ENCODE measurements around the gene MACROD2. TPM values are rescaled to one million over a fixed set of nuclear protein-coding genes. Genes with fewer than 3 reads are reported as not detected.

The MACROD2 gene
- polyA plus RNA-seq, 2 of the 4 experiments (the other 2 are of a cell fraction): 0.96 to 1.3 TPM

- Histone ChIP-seq H3K27ac (peak overlapping the region in 1 of 2 experiments; percentile 59; a peak in 3 of 6 replicates), H3K9me3 (no peaks in the 10 kb centered on the region), H3K4me3 (no peak overlapping the region), H3K4me1 (peaks cover 28% of the 10 kb centered on the region), H3K4me2 (peak overlapping the region; percentile 12; the same call in 1 of the 3 replicates)
- DNase-seq (ENCODE audit: low read depth in 1 of 2, low spot score in 1 of 2) (no peak), FAIRE-seq (no peak), ATAC-seq (no peak; a peak in 1 of 6 replicates)
- CTCF ChIA-PET: no interaction called here
- no peak for TF ChIP-seq HOXB5 (CRISPR knock-in tag; IDR thresholded peaks at IDR 0.05)
- no peak for TF ChIP-seq FOXS1 (CRISPR knock-in tag; IDR thresholded peaks at IDR 0.05)
- TF ChIP-seq HMGXB4 (CRISPR knock-in tag; IDR thresholded peaks at IDR 0.05; ENCODE audit: borderline replicate concordance): no peak
- TF ChIP-seq POLR2A (IDR thresholded peaks at IDR 0.05; ENCODE audit: low read length): no peak
- no peak for TF ChIP-seq CHD2 (IDR thresholded peaks at IDR 0.05; ENCODE audit: low read length, partially characterized antibody)
- no peak for TF ChIP-seq RAD21 (conservative IDR thresholded peaks at IDR 0.05 in 1 of 2, IDR thresholded peaks at IDR 0.05 in 1 of 2)
- no peak for TF ChIP-seq RARB (CRISPR knock-in tag; IDR thresholded peaks at IDR 0.05)
- no peak for TF ChIP-seq NPAS2 (CRISPR knock-in tag; IDR thresholded peaks at IDR 0.05; ENCODE audit: borderline replicate concordance)
- TF ChIP-seq HEYL (CRISPR knock-in tag; IDR thresholded peaks at IDR 0.05): no peak
- no peak for TF ChIP-seq CHD4 (IDR thresholded peaks at IDR 0.05; ENCODE audit: borderline replicate concordance)
- TF ChIP-seq MAX (IDR thresholded peaks at IDR 0.05): no peak
- no peak for TF ChIP-seq HOXB13 (CRISPR knock-in tag; IDR thresholded peaks at IDR 0.05; ENCODE audit: low read depth)
- no peak for TF ChIP-seq CBX8 (IDR thresholded peaks at IDR 0.05)
- no peak for TF ChIP-seq E2F6 (IDR thresholded peaks at IDR 0.05; ENCODE audit: borderline replicate concordance, low read depth)
- TF ChIP-seq HOXA7 (CRISPR knock-in tag; IDR thresholded peaks at IDR 0.05): no peak
- TF ChIP-seq, protein P1, sequence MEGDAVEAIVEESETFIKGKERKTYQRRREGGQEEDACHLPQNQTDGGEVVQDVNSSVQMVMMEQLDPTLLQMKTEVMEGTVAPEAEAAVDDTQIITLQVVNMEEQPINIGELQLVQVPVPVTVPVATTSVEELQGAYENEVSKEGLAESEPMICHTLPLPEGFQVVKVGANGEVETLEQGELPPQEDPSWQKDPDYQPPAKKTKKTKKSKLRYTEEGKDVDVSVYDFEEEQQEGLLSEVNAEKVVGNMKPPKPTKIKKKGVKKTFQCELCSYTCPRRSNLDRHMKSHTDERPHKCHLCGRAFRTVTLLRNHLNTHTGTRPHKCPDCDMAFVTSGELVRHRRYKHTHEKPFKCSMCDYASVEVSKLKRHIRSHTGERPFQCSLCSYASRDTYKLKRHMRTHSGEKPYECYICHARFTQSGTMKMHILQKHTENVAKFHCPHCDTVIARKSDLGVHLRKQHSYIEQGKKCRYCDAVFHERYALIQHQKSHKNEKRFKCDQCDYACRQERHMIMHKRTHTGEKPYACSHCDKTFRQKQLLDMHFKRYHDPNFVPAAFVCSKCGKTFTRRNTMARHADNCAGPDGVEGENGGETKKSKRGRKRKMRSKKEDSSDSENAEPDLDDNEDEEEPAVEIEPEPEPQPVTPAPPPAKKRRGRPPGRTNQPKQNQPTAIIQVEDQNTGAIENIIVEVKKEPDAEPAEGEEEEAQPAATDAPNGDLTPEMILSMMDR (IDR thresholded peaks at IDR 0.05): no peak
- no peak for TF ChIP-seq ZC3H11A (IDR thresholded peaks at IDR 0.05)
- 48% methylated on average over 3 of the region's 3 CpGs for WGBS (ENCODE audit: missing lambda C conversion rate)
- POLR2A ChIA-PET: no interaction called here
Measured at GRCh38 chr20:14865169-14865568, 869.9 kb downstream of the MACROD2 start.

DNA sequence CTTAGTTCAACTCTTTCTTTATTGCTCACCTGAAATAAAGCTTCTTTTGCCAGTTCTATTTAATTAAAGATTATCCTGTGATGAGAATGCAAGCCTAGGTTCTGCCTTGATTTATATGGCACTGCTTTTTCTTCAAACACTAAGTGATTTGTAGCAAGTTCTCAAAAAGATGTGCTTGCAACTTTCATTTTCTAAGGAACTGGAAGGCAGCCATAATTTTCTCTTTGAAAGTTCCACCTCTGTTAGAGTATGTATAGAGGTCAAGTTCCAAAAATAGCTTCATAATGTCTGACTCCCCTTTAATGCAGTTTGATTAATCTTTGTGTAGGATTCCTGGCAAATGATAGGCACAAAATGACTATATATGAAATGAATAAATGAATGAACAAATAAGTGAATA lies 870.4 kb downstream of the MACROD2 start:
- FAIRE-seq (peak; percentile 74), ATAC-seq (no peak), DNase-seq (ENCODE audit: low read depth in 1 of 2, low spot score in 1 of 2) (no peak)
- Histone ChIP-seq H3K4me1 (peaks cover 23% of the 10 kb centered on the region), H3K27ac (no peak overlapping the region), H3K9me3 (no peaks in the 10 kb centered on the region), H3K4me3 (no peak overlapping the region), H3K4me2 (no peak overlapping the region; the same call in 2 of the 3 replicates)
- TF ChIP-seq CHD2 (IDR thresholded peaks at IDR 0.05; ENCODE audit: low read length, partially characterized antibody) (no peak), PHF8 (IDR thresholded peaks at IDR 0.05; ENCODE audit: borderline replicate concordance, low read depth) (no peak)
- ChIA-PET POLR2A (no interaction called here), CTCF (no interaction called here)

DNA sequence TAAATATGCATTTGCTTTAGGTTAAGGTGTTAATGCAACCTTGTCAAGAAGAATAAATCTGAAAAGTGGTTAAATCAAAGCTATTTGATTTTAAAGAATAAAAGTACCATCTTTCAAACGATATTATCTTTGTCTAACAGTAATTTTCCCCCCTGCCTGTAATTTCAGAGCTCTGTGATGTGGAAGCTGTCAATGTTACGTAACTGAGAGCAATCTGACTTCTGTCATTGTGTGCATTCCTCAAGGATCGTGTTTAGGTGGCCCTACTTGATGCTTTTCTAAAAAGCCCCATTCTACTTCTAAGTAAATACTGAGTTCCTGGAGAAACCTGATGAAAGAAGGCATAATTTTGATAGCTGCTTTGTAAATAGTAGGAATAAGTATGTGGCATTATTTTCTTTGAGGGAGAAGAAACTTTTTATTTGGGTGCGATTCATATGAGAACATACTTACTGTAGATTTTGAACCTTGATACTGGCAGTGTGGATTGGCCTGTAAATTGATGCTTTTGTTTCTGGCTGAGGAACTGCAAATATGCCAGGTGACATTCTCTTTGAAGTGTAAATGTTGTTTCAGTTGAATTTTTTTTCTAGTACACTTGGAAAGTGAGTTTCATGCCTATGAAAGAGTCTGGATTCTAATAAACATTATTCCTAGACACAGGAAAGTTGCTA lies 871.7 kb downstream of the MACROD2 start:
- ATAC-seq (no peak), FAIRE-seq (peak; percentile 46), DNase-seq (ENCODE audit: low read depth in 1 of 2, low spot score in 1 of 2) (no peak)
- Histone ChIP-seq H3K4me1 (peaks cover 17% of the 10 kb centered on the region; the same call in 2 of the 3 replicates), H3K27ac (peak overlapping the region in 1 of 2 experiments; percentile 9; a peak in 1 of 6 replicates), H3K4me2 (peak overlapping the region; percentile 6; the same call in 1 of the 3 replicates), H3K4me3 (no peak overlapping the region), H3K9me3 (no peaks in the 10 kb centered on the region)
- WGBS (ENCODE audit: missing lambda C conversion rate): 48% methylated on average over 4 of the region's 4 CpGs
- TF ChIP-seq EHF (CRISPR knock-in tag; IDR thresholded peaks at IDR 0.05) (no peak), KDM5A (IDR thresholded peaks at IDR 0.05) (no peak), HES2 (IDR thresholded peaks at IDR 0.05) (peak; percentile 28; the same call in 1 of the 2 replicates), EP300 (IDR thresholded peaks at IDR 0.05) (peak in 1 of 2 experiments; percentile 37; a peak in 1 of 5 replicates), CEBPB (IDR thresholded peaks at IDR 0.05) (peak; percentile 47 to 66; a peak in 2 of 4 replicates), EHMT2 (IDR thresholded peaks at IDR 0.05; ENCODE audit: low read depth) (no peak)
- CTCF ChIA-PET: no interaction called here
- POLR2A ChIA-PET: no interaction called here

Measured in A549 (cell line).